ENCODE data around the gene NRG3. TPM values are rescaled to one million over a fixed set of nuclear protein-coding genes. Genes with fewer than 3 reads are reported as not detected.

The NRG3 gene
- total RNA-seq, 1 experiment from 2014 or later, result not detected

- no peaks in the 10 kb centered on the region for H3K9me2 ChIP-seq (ENCODE audit: insufficient read depth)
- H3K27me3 ChIP-seq (ENCODE audit: insufficient read depth, low read length), result no peaks in the 10 kb centered on the region
- ChIA-PET POLR2A (no interaction called here), CTCF (no interaction called here), RAD21 (ENCODE audit: low non-redundant PET in 1 of 2, low total read pairs in 2 of 2, uncharacterized antibody in 2 of 2, unreplicated experiment in 2 of 2) (no interaction called here)
- intact Hi-C loops (cut with micrococcal nuclease), result no loop called here
- H3K4me3 ChIP-seq (replicated peaks in 1 of 2; ENCODE audit: low read depth in 1 of 2, low read length in 2 of 2), result no peak overlapping the region
- peaks cover 10 to 12% of the 10 kb centered on the region in 2 experiments; a peak in 3 of 4 replicates for H3K9me3 ChIP-seq (ENCODE audit: control insufficient read depth in 1 of 2, insufficient read depth in 1 of 2, low read depth in 1 of 2, low read length in 2 of 2)
- no peak overlapping the region for H2AFZ ChIP-seq (ENCODE audit: low read depth, low read length, poor library complexity, severe bottlenecking)
- no peak overlapping the region for H3K27ac ChIP-seq (ENCODE audit: low read depth, low read length)
- DNase-seq (ENCODE audit: low read depth, low spot score), result no peak
- H3K36me3 ChIP-seq (ENCODE audit: control insufficient read depth in 1 of 2, insufficient read depth in 2 of 2, low read length in 2 of 2), result no peaks in the 10 kb centered on the region
- no peak for ATAC-seq
- BruUV-seq (replicated peaks), result no TSS peak
- no peaks in the 10 kb centered on the region for H4K20me1 ChIP-seq (ENCODE audit: insufficient read depth)
- no peak overlapping the region for H3K4me2 ChIP-seq (ENCODE audit: low read length)
- H3K79me2 ChIP-seq (ENCODE audit: insufficient read depth, low read length), result no peaks in the 10 kb centered on the region
- no peaks in the 10 kb centered on the region for H3K4me1 ChIP-seq (ENCODE audit: control insufficient read depth in 1 of 2, insufficient read depth in 2 of 2, low read length in 2 of 2)
- no peak for TF ChIP-seq CEBPB (IDR thresholded peaks at IDR 0.05; ENCODE audit: low read depth)
- TF ChIP-seq ZFX (IDR thresholded peaks at IDR 0.05), result no peak
- TF ChIP-seq YY1 (IDR thresholded peaks at IDR 0.05; ENCODE audit: extremely low read depth, insufficient replicate concordance, low read depth, low read length), result no peak
- TF ChIP-seq SP1 (IDR thresholded peaks at IDR 0.05; ENCODE audit: low read depth), result no peak
- no peak overlapping the region for H3K9ac ChIP-seq (ENCODE audit: low read length)
Observed at GRCh38 chr10:81959016-81959415, 84.0 kb downstream of the NRG3 start.

- no peaks in the 10 kb centered on the region for H3K27me3 ChIP-seq (ENCODE audit: insufficient read depth, low read length)
- peaks cover 7 to 10% of the 10 kb centered on the region in 2 experiments; a peak in 3 of 4 replicates for H3K9me3 ChIP-seq (ENCODE audit: control insufficient read depth in 1 of 2, insufficient read depth in 1 of 2, low read depth in 1 of 2, low read length in 2 of 2)
- H3K9me2 ChIP-seq (ENCODE audit: insufficient read depth), result no peaks in the 10 kb centered on the region
- ChIA-PET POLR2A (no interaction called here), CTCF (no interaction called here), RAD21 (ENCODE audit: low non-redundant PET in 1 of 2, low total read pairs in 2 of 2, uncharacterized antibody in 2 of 2, unreplicated experiment in 2 of 2) (no interaction called here)
- no TSS peak for BruUV-seq (replicated peaks)
- no peak overlapping the region for H3K4me2 ChIP-seq (ENCODE audit: low read length)
- H3K4me3 ChIP-seq (replicated peaks in 1 of 2; ENCODE audit: low read depth in 1 of 2, low read length in 2 of 2), result no peak overlapping the region
- no peak for TF ChIP-seq EGR1 (IDR thresholded peaks at IDR 0.05; ENCODE audit: low read depth)
- H4K20me1 ChIP-seq (ENCODE audit: insufficient read depth), result no peaks in the 10 kb centered on the region
- DNase-seq (ENCODE audit: low read depth, low spot score) (no peak), ATAC-seq (no peak)
- no peaks in the 10 kb centered on the region for H3K36me3 ChIP-seq (ENCODE audit: control insufficient read depth in 1 of 2, insufficient read depth in 2 of 2, low read length in 2 of 2)
- no peaks in the 10 kb centered on the region for H3K79me2 ChIP-seq (ENCODE audit: insufficient read depth, low read length)
- H3K4me1 ChIP-seq (ENCODE audit: control insufficient read depth in 1 of 2, insufficient read depth in 2 of 2, low read length in 2 of 2), result no peaks in the 10 kb centered on the region
- H3K27ac ChIP-seq (ENCODE audit: low read depth, low read length), result no peak overlapping the region
- intact Hi-C loops (cut with micrococcal nuclease), result no loop called here
- no peak overlapping the region for H2AFZ ChIP-seq (ENCODE audit: low read depth, low read length, poor library complexity, severe bottlenecking)
- H3K9ac ChIP-seq (ENCODE audit: low read length), result no peak overlapping the region
Observed at GRCh38 chr10:81961451-81962184, 86.6 kb downstream of the NRG3 start.
